Heart right ventricle (tissue), 16 donors: ENCODE results near the gene UBE2Q1. TPM values are rescaled to one million over a fixed set of nuclear protein-coding genes. Genes with fewer than 3 reads are reported as not detected.
A peak's percentile ranks its signal among the peaks of the same experiment; 100 is the strongest.

Source experiments
- ATAC-seq, 8 donors: fragments of 200-7000 bp; cut with Tn5 transposase; one replicate each; pipeline ENCODE4 v1.9.1; 2020; ENCODE audit warnings: mild to moderate bottlenecking in 8 of 8, moderate library complexity in 8 of 8, moderate number of reproducible peaks in 1 of 8
- DNase-seq, 2 donors: peaks; one replicate each; pipeline ENCODE4 v3.0.0-alpha.2; 2020
- H3K27ac ChIP-seq, 10 donors: fragments of 200-600 bp; sonication (generic) in 2 of 10; one replicate each; pipeline versions ENCODE4 v1.5.0 to v1.8.0; 2020 to 2022; ENCODE audit warnings: mild to moderate bottlenecking in 3 of 10
- H3K27me3 ChIP-seq, 7 donors: fragments of 200-600 bp; one replicate each; pipeline ENCODE4 v1.8.0; 2021 to 2022; ENCODE audit warnings: mild to moderate bottlenecking in 2 of 7
- H3K36me3 ChIP-seq, 9 donors: fragments of 200-600 bp; sonication (generic) in 1 of 9; one replicate each; pipeline versions ENCODE4 v1.5.0 to v1.8.0; 2020 to 2022; ENCODE audit warnings: mild to moderate bottlenecking in 2 of 9
- H3K4me1 ChIP-seq, 9 donors: fragments of 200-600 bp; sonication (generic) in 1 of 9; one replicate each; pipeline versions ENCODE4 v1.5.0 to v1.8.0; 2020 to 2022; ENCODE audit warnings: mild to moderate bottlenecking in 4 of 9
- H3K4me3 ChIP-seq, 10 donors: fragments of 200-600 bp; sonication (generic) in 2 of 10; one replicate each; pipeline versions ENCODE4 v1.5.0 to v1.8.0; 2020 to 2022; ENCODE audit warnings: mild to moderate bottlenecking in 7 of 10, moderate library complexity in 2 of 10
- H3K9me3 ChIP-seq, 11 donors: fragments of 200-600 bp in 10 of 11; sonication (generic) in 2 of 11; one replicate each; pipeline versions ENCODE4 v1.5.0 to v1.8.0; 2013 to 2022; ENCODE audit warnings: mild to moderate bottlenecking in 2 of 11, control low read depth in 1 of 11, moderate library complexity in 1 of 11
- CTCF ChIP-seq, 9 donors: fragments of 200-600 bp; sonication (generic) in 2 of 9; IDR thresholded peaks; one replicate each; pipeline versions ENCODE4 v1.5.0 to v1.8.0; 2021 to 2022; ENCODE audit warnings: antibody characterized with exemption in 9 of 9, mild to moderate bottlenecking in 5 of 9, moderate library complexity in 1 of 9
- WGBS, 2 donors: extraction: QIAGEN DNeasy Blood & Tissue Kit; methylation state at CpG; one replicate each; pipeline ENCODE4 v1.1.7; 2013; ENCODE audit warnings: inconsistent platforms in 1 of 2; 5-methylcytosine and 5-hydroxymethylcytosine counted together
- intact Hi-C, 10 donors: fragments of 100-400 bp; cut with DNase I; formaldehyde crosslinking; loops; one replicate each; pipeline versions ENCODE4 v1.11.1 to v1.14.2; 2022
- polyA plus RNA-seq, 2 donors: library from polyadenylated mRNA; stranded (reverse); fragments of 200-250 nt; gene quantifications; one replicate each; pipeline ENCODE4 v1.2.3, GENCODE V29; 2013
- total RNA-seq, 10 donors: library from RNA; stranded (reverse); fragmentation: NEBNext Ultra II Directional in 3 of 10; extraction: Animal tissue kit (Norgen Biotek cat#: 25700) in 3 of 10; gene quantifications; one replicate each; pipeline versions ENCODE4 v1.2.1 to v1.2.4, GENCODE V29; 2021 to 2023
- donor health status: Arrhythmogenic right ventricular cardiomyopathy.
- donor health status: ischemic (EF 13 %, LVEDD 7.1; RV severe dilation, severe dysfunction).
- donor health status: healthy with polysubstance abuse.
- donor health status: DM: no; HTN: yes; CAD: no.
- donor health status: DM: no; HTN: no; CAD: no.
- donor health status: ischemic (EF 25% LVEDD 6.9; RV normal size, moderate dysfunction).
- donor health status: ischemic (EF 25% LVEDD 5.7; RV mildly dilated, moderate dysfunction).
- donor health status: healthy.
- donor health status: DM: yes; HTN: yes; CAD: no.
- donor health status: Ischemic cardiomyopathy.
- donor health status: ischemic (EF 35%, LVEDD 5.7; RV mildly dilated, moderate dysfunction).
- donor health status: nonischemic (EF 11% LVEDD 7.7; RV severe dilation, severe dysfunction).
- donor health status: DM: yes; HTN: yes; CAD: no.
- donor health status: PGD.
- donor health status: ischemic (EF 29% LVEDD 5.4; RV normal size, mild dysfunction).
- donor health status: nonischemic (EF 23%, LVEDD 6.1; RV moderate dilation, normal function).

The UBE2Q1 gene
- total and polyA plus RNA-seq, 12 donors, result 19.4 to 83.5 (median 56.0) TPM

- Histone ChIP-seq H3K27me3 (peaks cover 0 to 64% (median 27%) of the 10 kb centered on the region in 7 donors), H3K9me3 (peaks cover 0 to 13% (median 0%) of the 10 kb centered on the region in 11 donors), H3K4me3 (peak overlapping the region; percentile 48 to 79 (median 67)), H3K27ac (peak overlapping the region; percentile 76 to 95 (median 89)), H3K4me1 (peaks cover 3 to 41% (median 19%) of the 10 kb centered on the region in 9 donors), H3K36me3 (peaks cover 0 to 25% (median 0%) of the 10 kb centered on the region in 9 donors)
- ATAC-seq, result peak; percentile 25 to 79 (median 62)
- TF ChIP-seq CTCF (IDR thresholded peaks at IDR 0.05), result peak in 1 of 9 donors; percentile 12
- 3 to 4% methylated on average over 49 to 54 of the region's 54 CpGs for WGBS, 2 donors
- peak; percentile 36 to 74 for DNase-seq
- intact Hi-C loops, result loop anchor here in 2 of 10 donors (1.0 to 2.0 kb wide), 2 partner anchors 16 to 17 kb away; no protein-coding TSS in a partner anchor
Observed at GRCh38 chr1:154501423-154502065, 56.9 kb downstream of the UBE2Q1 start.

GRCh38 chr1:154500533-154500932 lies 57.9 kb downstream of the UBE2Q1 start:
- TF ChIP-seq CTCF (IDR thresholded peaks at IDR 0.05), result no peak
- peaks cover 0 to 25% (median 0%) of the 10 kb centered on the region in 9 donors for H3K36me3 ChIP-seq
- H3K27ac ChIP-seq, result peak overlapping the region in 9 of 10 donors; percentile 76 to 95 (median 89)
- 52 to 59% methylated on average over 8 of the region's 8 CpGs for whole genome bisulfite sequencing, 2 donors
- intact Hi-C loops, result loop anchor here in 1 of 10 donors (2.0 kb wide), 1 partner anchor 16 kb away; no protein-coding TSS in a partner anchor
- peaks cover 0 to 64% (median 27%) of the 10 kb centered on the region in 7 donors for H3K27me3 ChIP-seq
- no peak for ATAC-seq
- DNase-seq, result no peak
- peak overlapping the region; percentile 48 to 79 (median 67) for H3K4me3 ChIP-seq
- H3K9me3 ChIP-seq, result peaks cover 0 to 4% (median 0%) of the 10 kb centered on the region in 11 donors
- H3K4me1 ChIP-seq, result peaks cover 3 to 51% (median 21%) of the 10 kb centered on the region in 9 donors

GRCh38 chr1:154499446-154499845 lies 59.0 kb downstream of the UBE2Q1 start:
- intact Hi-C loops, result no loop called here
- 71 to 73% methylated on average over 1 of the region's 1 CpG for WGBS, 2 donors
- peaks cover 3 to 62% (median 31%) of the 10 kb centered on the region in 9 donors for H3K4me1 ChIP-seq
- DNase-seq, result no peak
- peak overlapping the region in 9 of 10 donors; percentile 48 to 79 (median 67) for H3K4me3 ChIP-seq
- peaks cover 0 to 34% (median 0%) of the 10 kb centered on the region in 9 donors for H3K36me3 ChIP-seq
- no peak for ATAC-seq
- no peaks in the 10 kb centered on the region for H3K9me3 ChIP-seq
- TF ChIP-seq CTCF (IDR thresholded peaks at IDR 0.05), result no peak
- peaks cover 0 to 56% (median 27%) of the 10 kb centered on the region in 7 donors for H3K27me3 ChIP-seq
- peak overlapping the region in 9 of 10 donors; percentile 76 to 95 (median 89) for H3K27ac ChIP-seq

Other genes with a start within 250 kb of the UBE2Q1 start
- 1 to 10 TPM in 1 of 10 donors, under 1 TPM in 6, not detected in 3; 0.12 to 1.5 (median 0.48) TPM for gene AQP10, start 237.6 kb downstream of the UBE2Q1 start, total RNA-seq
- gene AQP10, start 237.6 kb downstream of the UBE2Q1 start, polyA plus RNA-seq, result under 1 TPM in 1 of 2 donors, not detected in 1; 0.35 TPM
- 10 to 100 TPM; 10.3 to 17.3 (median 13.3) TPM for gene ATP8B2, start 233.1 kb downstream of the UBE2Q1 start, total RNA-seq
- 10 to 100 TPM in 1 of 2 donors, 1 to 10 TPM in 1; 8.0 to 16.8 TPM for gene ATP8B2, start 233.1 kb downstream of the UBE2Q1 start, polyA plus RNA-seq
- 10 to 100 TPM in 5 of 10 donors, 1 to 10 TPM in 5; 6.1 to 16.2 (median 10.0) TPM for gene IL6R, start 153.3 kb downstream of the UBE2Q1 start, total RNA-seq
- 1 to 10 TPM; 2.9 to 6.2 TPM for gene IL6R, start 153.3 kb downstream of the UBE2Q1 start, polyA plus RNA-seq
- 1 to 10 TPM; 1.1 to 3.8 (median 1.8) TPM for gene TDRD10, start 56.4 kb downstream of the UBE2Q1 start, total RNA-seq
- gene TDRD10, start 56.4 kb downstream of the UBE2Q1 start, polyA plus RNA-seq, result 10 to 100 TPM in 1 of 2 donors, 1 to 10 TPM in 1; 5.5 to 13.3 TPM
- gene SHE, start 56.2 kb downstream of the UBE2Q1 start, total RNA-seq, result 10 to 100 TPM in 7 of 10 donors, 1 to 10 TPM in 3; 7.9 to 19.6 (median 12.5) TPM
- 10 to 100 TPM; 13.7 to 19.6 TPM for gene SHE, start 56.2 kb downstream of the UBE2Q1 start, polyA plus RNA-seq
- gene CHRNB2, start 9.1 kb upstream of the UBE2Q1 start, total RNA-seq, result under 1 TPM in 3 of 10 donors, not detected in 7; 0.06 to 0.13 (median 0.07) TPM
- under 1 TPM in 1 of 2 donors, not detected in 1; 0.03 TPM for gene CHRNB2, start 9.1 kb upstream of the UBE2Q1 start, polyA plus RNA-seq
- 100 to 1,000 TPM in 1 of 10 donors, 10 to 100 TPM in 9; 45.3 to 103 (median 55.3) TPM for gene ADAR, start 49.5 kb upstream of the UBE2Q1 start, total RNA-seq
- gene ADAR, start 49.5 kb upstream of the UBE2Q1 start, polyA plus RNA-seq, result 10 to 100 TPM; 15.4 to 19.4 TPM